Esophagus squamous epithelium (tissue), 4 donors: ENCODE data around the gene PSMG3.

Experiments
- CTCF ChIP-seq, 6 experiments: fragments of 450-650 bp in 4 of 6; fragments of 200-600 bp in 2 of 6; sonication (generic) in 2 of 6; IDR thresholded peaks; one replicate each; pipeline ENCODE4 v1.5.1; 2016 to 2019; ENCODE audit warnings: antibody characterized with exemption in 6 of 6, mild to moderate bottlenecking in 4 of 6, moderate library complexity in 4 of 6
- POLR2A ChIP-seq, 4 donors: fragments of 450-650 bp; IDR thresholded peaks; one replicate each; pipeline ENCODE4 v1.6.1; 2017; ENCODE audit warnings: antibody characterized with exemption in 4 of 4, mild to moderate bottlenecking in 4 of 4, moderate library complexity in 3 of 4

- no peak for TF ChIP-seq CTCF (IDR thresholded peaks at IDR 0.05)
- no peak for TF ChIP-seq POLR2A (IDR thresholded peaks at IDR 0.05)
Observed at GRCh38 chr7:1564603-1565022, 5.2 kb downstream of the PSMG3 start.
